Measurements from ENCODE around the gene CFAP20.
"Not testable (repeated sequence)": the region's sequence is repeated elsewhere in the genome, so short reads cannot be mapped to it uniquely, and the experiment has no call there.

DNA sequence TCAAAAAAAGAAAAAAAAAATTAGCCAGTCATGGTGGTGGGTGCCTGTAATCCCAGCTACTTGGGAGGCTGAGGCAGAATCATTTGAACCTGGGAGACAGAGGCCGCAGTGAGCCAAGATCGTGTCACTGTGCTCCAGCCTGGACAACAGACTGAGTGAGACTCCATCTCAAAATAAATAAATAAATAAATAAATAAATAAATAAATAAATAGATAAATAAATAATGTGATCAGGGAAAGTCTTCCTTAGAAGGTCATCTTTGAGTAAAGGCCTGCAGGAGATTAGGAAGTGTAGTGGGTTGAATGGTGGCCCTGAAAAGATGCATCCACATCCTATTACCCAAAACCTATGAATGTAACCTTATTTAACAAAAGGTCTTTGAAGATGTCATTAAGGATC lies 56.1 kb downstream of the CFAP20 start:
- TF ChIP-seq, protein P1, sequence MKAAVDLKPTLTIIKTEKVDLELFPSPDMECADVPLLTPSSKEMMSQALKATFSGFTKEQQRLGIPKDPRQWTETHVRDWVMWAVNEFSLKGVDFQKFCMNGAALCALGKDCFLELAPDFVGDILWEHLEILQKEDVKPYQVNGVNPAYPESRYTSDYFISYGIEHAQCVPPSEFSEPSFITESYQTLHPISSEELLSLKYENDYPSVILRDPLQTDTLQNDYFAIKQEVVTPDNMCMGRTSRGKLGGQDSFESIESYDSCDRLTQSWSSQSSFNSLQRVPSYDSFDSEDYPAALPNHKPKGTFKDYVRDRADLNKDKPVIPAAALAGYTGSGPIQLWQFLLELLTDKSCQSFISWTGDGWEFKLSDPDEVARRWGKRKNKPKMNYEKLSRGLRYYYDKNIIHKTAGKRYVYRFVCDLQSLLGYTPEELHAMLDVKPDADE (IDR thresholded peaks at IDR 0.05) = not testable (repeated sequence)
- TF ChIP-seq, protein P2, sequence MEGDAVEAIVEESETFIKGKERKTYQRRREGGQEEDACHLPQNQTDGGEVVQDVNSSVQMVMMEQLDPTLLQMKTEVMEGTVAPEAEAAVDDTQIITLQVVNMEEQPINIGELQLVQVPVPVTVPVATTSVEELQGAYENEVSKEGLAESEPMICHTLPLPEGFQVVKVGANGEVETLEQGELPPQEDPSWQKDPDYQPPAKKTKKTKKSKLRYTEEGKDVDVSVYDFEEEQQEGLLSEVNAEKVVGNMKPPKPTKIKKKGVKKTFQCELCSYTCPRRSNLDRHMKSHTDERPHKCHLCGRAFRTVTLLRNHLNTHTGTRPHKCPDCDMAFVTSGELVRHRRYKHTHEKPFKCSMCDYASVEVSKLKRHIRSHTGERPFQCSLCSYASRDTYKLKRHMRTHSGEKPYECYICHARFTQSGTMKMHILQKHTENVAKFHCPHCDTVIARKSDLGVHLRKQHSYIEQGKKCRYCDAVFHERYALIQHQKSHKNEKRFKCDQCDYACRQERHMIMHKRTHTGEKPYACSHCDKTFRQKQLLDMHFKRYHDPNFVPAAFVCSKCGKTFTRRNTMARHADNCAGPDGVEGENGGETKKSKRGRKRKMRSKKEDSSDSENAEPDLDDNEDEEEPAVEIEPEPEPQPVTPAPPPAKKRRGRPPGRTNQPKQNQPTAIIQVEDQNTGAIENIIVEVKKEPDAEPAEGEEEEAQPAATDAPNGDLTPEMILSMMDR (conservative IDR thresholded peaks at IDR 0.05; ENCODE audit: low read depth in 2 of 2) = not testable (repeated sequence)
- TF ChIP-seq EZH2phosphoT487 (IDR thresholded peaks at IDR 0.05; ENCODE audit: unreplicated experiment); CREB1 (CRISPR knock-in tag; IDR thresholded peaks at IDR 0.05; ENCODE audit: low read depth); EZH2 (IDR thresholded peaks at IDR 0.05; ENCODE audit: low read depth, unreplicated experiment); POLR2AphosphoS5 (IDR thresholded peaks at IDR 0.05; ENCODE audit: low read depth); STAT1 (IDR thresholded peaks at IDR 0.05; ENCODE audit: unreplicated experiment); ZNF114 (CRISPR knock-in tag; IDR thresholded peaks at IDR 0.05); JUNB (IDR thresholded peaks at IDR 0.05; ENCODE audit: unreplicated experiment); NANOG (IDR thresholded peaks at IDR 0.05; ENCODE audit: borderline replicate concordance): not testable (repeated sequence)
- TF ChIP-seq, protein P3, sequence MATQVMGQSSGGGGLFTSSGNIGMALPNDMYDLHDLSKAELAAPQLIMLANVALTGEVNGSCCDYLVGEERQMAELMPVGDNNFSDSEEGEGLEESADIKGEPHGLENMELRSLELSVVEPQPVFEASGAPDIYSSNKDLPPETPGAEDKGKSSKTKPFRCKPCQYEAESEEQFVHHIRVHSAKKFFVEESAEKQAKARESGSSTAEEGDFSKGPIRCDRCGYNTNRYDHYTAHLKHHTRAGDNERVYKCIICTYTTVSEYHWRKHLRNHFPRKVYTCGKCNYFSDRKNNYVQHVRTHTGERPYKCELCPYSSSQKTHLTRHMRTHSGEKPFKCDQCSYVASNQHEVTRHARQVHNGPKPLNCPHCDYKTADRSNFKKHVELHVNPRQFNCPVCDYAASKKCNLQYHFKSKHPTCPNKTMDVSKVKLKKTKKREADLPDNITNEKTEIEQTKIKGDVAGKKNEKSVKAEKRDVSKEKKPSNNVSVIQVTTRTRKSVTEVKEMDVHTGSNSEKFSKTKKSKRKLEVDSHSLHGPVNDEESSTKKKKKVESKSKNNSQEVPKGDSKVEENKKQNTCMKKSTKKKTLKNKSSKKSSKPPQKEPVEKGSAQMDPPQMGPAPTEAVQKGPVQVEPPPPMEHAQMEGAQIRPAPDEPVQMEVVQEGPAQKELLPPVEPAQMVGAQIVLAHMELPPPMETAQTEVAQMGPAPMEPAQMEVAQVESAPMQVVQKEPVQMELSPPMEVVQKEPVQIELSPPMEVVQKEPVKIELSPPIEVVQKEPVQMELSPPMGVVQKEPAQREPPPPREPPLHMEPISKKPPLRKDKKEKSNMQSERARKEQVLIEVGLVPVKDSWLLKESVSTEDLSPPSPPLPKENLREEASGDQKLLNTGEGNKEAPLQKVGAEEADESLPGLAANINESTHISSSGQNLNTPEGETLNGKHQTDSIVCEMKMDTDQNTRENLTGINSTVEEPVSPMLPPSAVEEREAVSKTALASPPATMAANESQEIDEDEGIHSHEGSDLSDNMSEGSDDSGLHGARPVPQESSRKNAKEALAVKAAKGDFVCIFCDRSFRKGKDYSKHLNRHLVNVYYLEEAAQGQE (IDR thresholded peaks at IDR 0.05; ENCODE audit: unreplicated experiment) = not testable (repeated sequence)

All from GM23338 (cell line).